Astrocyte (in vitro differentiated cells and primary cell): ENCODE measurements around the gene CPN2. TPM values are rescaled to one million over a fixed set of nuclear protein-coding genes. Genes with fewer than 3 reads are reported as not detected.

Experiments
- DNase-seq: peaks from one replicate; pipeline ENCODE4 v3.0.0-alpha.2; 2010; ENCODE audit warnings: low read depth
- FAIRE-seq: peaks from 2 replicates; lab custom pipeline; 2011; peaks lifted over from hg19 to GRCh38; lab: Jason Lieb, UNC
- H2AFZ ChIP-seq: 2 replicates; pipeline ENCODE4 v1.6.0; 2012; ENCODE audit warnings: low read depth, low read length, inconsistent platforms
- H3K27ac ChIP-seq: 2 replicates; pipeline ENCODE4 v1.5.1; 2011; ENCODE audit warnings: low read depth, low read length, inconsistent platforms
- H3K27me3 ChIP-seq: 2 replicates; pipeline ENCODE4 v1.6.0; 2011; ENCODE audit warnings: low read length, inconsistent platforms; ENCODE audit not compliant: insufficient read depth
- H3K36me3 ChIP-seq: 2 replicates; pipeline ENCODE4 v1.5.1; 2011; ENCODE audit warnings: low read length, inconsistent platforms; ENCODE audit not compliant: insufficient read depth
- H3K4me1 ChIP-seq: 2 replicates; pipeline ENCODE4 v1.5.1; 2011; ENCODE audit warnings: low read length, inconsistent platforms; ENCODE audit not compliant: insufficient read depth
- H3K4me2 ChIP-seq: 2 replicates; pipeline ENCODE4 v1.6.0; 2012; ENCODE audit warnings: low read length, inconsistent platforms
- H3K4me3 ChIP-seq: 2 replicates; pipeline ENCODE4 v1.5.1; 2011; ENCODE audit warnings: low read depth, mild to moderate bottlenecking, low read length, inconsistent platforms; ENCODE audit not compliant: insufficient read depth
- H3K79me2 ChIP-seq: 2 replicates; pipeline ENCODE4 v1.6.0; 2012; ENCODE audit warnings: mild to moderate bottlenecking, low read length, inconsistent platforms; ENCODE audit not compliant: insufficient read depth
- H3K9ac ChIP-seq: 2 replicates; pipeline ENCODE4 v1.6.0; 2012; ENCODE audit warnings: mild to moderate bottlenecking, low read length, inconsistent platforms
- H3K9me3 ChIP-seq: 2 replicates; pipeline ENCODE4 v1.5.1; 2012; ENCODE audit warnings: low read depth, mild to moderate bottlenecking, low read length, inconsistent platforms; ENCODE audit not compliant: insufficient read depth
- H4K20me1 ChIP-seq: 2 replicates; pipeline ENCODE4 v1.6.0; 2012; ENCODE audit warnings: low read length, inconsistent platforms; ENCODE audit not compliant: insufficient read depth
- H3K27ac Mint-ChIP-seq: one replicate; pipeline ENCODE4 v1.8.0; 2021; ENCODE audit warnings: mild to moderate bottlenecking, mixed read lengths; ENCODE audit not compliant: unreplicated experiment
- H3K27me3 Mint-ChIP-seq: one replicate; pipeline ENCODE4 v1.8.0; 2021; ENCODE audit warnings: low read depth, mixed read lengths; ENCODE audit not compliant: unreplicated experiment
- H3K36me3 Mint-ChIP-seq: one replicate; pipeline ENCODE4 v1.8.0; 2021; ENCODE audit warnings: low read depth, mixed read lengths; ENCODE audit not compliant: unreplicated experiment
- H3K4me1 Mint-ChIP-seq: one replicate; pipeline ENCODE4 v1.8.0; 2021; ENCODE audit warnings: low read depth, mixed read lengths; ENCODE audit not compliant: unreplicated experiment
- H3K4me3 Mint-ChIP-seq: one replicate; pipeline ENCODE4 v1.8.0; 2021; ENCODE audit warnings: mild to moderate bottlenecking, moderate library complexity, mixed read lengths; ENCODE audit not compliant: unreplicated experiment
- H3K9me3 Mint-ChIP-seq: one replicate; pipeline ENCODE4 v1.8.0; 2021; ENCODE audit warnings: mild to moderate bottlenecking, mixed read lengths; ENCODE audit not compliant: unreplicated experiment
- CTCF ChIP-seq: IDR thresholded peaks from 2 replicates; pipeline ENCODE4 v1.5.1; 2011; ENCODE audit warnings: low read depth, mild to moderate bottlenecking, inconsistent platforms, low read length, moderate library complexity; ENCODE audit not compliant: insufficient read depth
- EZH2 ChIP-seq: IDR thresholded peaks from 2 replicates; pipeline ENCODE4 v1.6.1; 2012; ENCODE audit warnings: mild to moderate bottlenecking, low read length, inconsistent platforms; ENCODE audit not compliant: insufficient read depth
- total RNA-seq: library from RNA; stranded (reverse); gene quantifications from 2 replicates; pipeline ENCODE4 v1.2.1, GENCODE V29; 2021

Gene CPN2
- total RNA-seq, 1 donor from 2014 or later, result not detected

DNA sequence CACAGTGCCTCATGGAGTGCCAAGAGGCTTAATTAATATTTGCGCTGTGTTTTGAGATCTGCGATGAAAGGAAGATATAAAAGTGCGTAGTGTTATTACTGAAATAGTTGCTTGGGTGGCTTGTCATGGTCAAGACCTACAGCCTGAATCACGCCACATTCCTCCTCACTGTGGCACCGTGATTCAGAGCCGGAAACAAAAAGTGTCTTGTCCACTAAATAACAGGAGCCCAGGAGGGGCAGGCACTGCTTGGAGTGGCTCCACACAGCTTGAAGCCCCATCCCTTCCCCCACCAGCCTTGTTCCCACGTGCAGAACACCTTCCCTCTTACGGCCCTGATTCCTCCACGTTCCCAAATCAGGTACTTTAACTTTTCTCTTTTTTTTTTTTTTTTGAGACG, 19.6 kb upstream of the CPN2 start:
- no peaks in the 10 kb centered on the region for H3K79me2 ChIP-seq
- Mint-ChIP-seq H3K36me3 (no peaks in the 10 kb centered on the region), H3K27me3 (peaks cover 20% of the 10 kb centered on the region), H3K4me1 (peaks cover 31% of the 10 kb centered on the region), H3K27ac (no peak overlapping the region), H3K4me3 (peak overlapping the region; percentile 50), H3K9me3 (no peaks in the 10 kb centered on the region)
- no peak overlapping the region for H3K4me3 ChIP-seq
- no peak overlapping the region for H2AFZ ChIP-seq
- H4K20me1 ChIP-seq, result no peaks in the 10 kb centered on the region
- H3K4me1 ChIP-seq, result peaks cover 25% of the 10 kb centered on the region
- FAIRE-seq (no peak), DNase-seq (no peak)
- no peaks in the 10 kb centered on the region for H3K36me3 ChIP-seq
- H3K9ac ChIP-seq, result no peak overlapping the region
- TF ChIP-seq EZH2 (no peak), CTCF (no peak)
- peaks cover 6% of the 10 kb centered on the region for H3K27me3 ChIP-seq
- H3K27ac ChIP-seq, result no peak overlapping the region
- no peaks in the 10 kb centered on the region for H3K9me3 ChIP-seq
- H3K4me2 ChIP-seq, result no peak overlapping the region

- Mint-ChIP-seq H3K4me1 (peaks cover 34% of the 10 kb centered on the region), H3K27me3 (peaks cover 20% of the 10 kb centered on the region), H3K4me3 (peak within 1 kb of the TSS; percentile 50), H3K9me3 (no peaks in the 10 kb centered on the region), H3K36me3 (no peaks in the 10 kb centered on the region), H3K27ac (no peak within 1 kb of the TSS)
- peak within 1 kb of the TSS; percentile 54 for H3K4me2 ChIP-seq
- H3K36me3 ChIP-seq, result no peaks in the 10 kb centered on the region
- peaks cover 33% of the 10 kb centered on the region for H3K4me1 ChIP-seq
- H3K9ac ChIP-seq, result no peak within 1 kb of the TSS
- H2AFZ ChIP-seq, result peak within 1 kb of the TSS; percentile 32
- H3K4me3 ChIP-seq, result no peak within 1 kb of the TSS
- H3K79me2 ChIP-seq, result no peaks in the 10 kb centered on the region
- no peaks in the 10 kb centered on the region for H3K9me3 ChIP-seq
- H3K27me3 ChIP-seq, result peaks cover 6% of the 10 kb centered on the region
- DNase-seq (peak; percentile 63), FAIRE-seq (no peak)
- H4K20me1 ChIP-seq, result no peaks in the 10 kb centered on the region
- no peak within 1 kb of the TSS for H3K27ac ChIP-seq
- no peak for TF ChIP-seq EZH2
- TF ChIP-seq CTCF, result no peak
Observed at GRCh38 chr3:194369522-194370279, 18.6 kb upstream of the CPN2 start, which contains the start of gene LRRC15. Gene LRRC15, minus strand, starts transcription at chr3:194369743. Its CDS starts 8,700 bp downstream, at chr3:194361043.

GRCh38 chr3:194368918-194369317, 17.8 kb upstream of the CPN2 start:
- Mint-ChIP-seq H3K4me3 (no peak overlapping the region), H3K27me3 (peaks cover 18% of the 10 kb centered on the region), H3K36me3 (no peaks in the 10 kb centered on the region), H3K4me1 (peaks cover 41% of the 10 kb centered on the region), H3K9me3 (no peaks in the 10 kb centered on the region), H3K27ac (no peak overlapping the region)
- peak overlapping the region; percentile 32 for H2AFZ ChIP-seq
- DNase-seq (no peak), FAIRE-seq (no peak)
- no peaks in the 10 kb centered on the region for H3K79me2 ChIP-seq
- TF ChIP-seq CTCF, result no peak
- no peak for TF ChIP-seq EZH2
- no peaks in the 10 kb centered on the region for H3K9me3 ChIP-seq
- H4K20me1 ChIP-seq, result no peaks in the 10 kb centered on the region
- peaks cover 6% of the 10 kb centered on the region for H3K27me3 ChIP-seq
- H3K36me3 ChIP-seq, result no peaks in the 10 kb centered on the region
- no peak overlapping the region for H3K4me3 ChIP-seq
- peak overlapping the region; percentile 54 for H3K4me2 ChIP-seq
- H3K4me1 ChIP-seq, result peaks cover 39% of the 10 kb centered on the region
- no peak overlapping the region for H3K27ac ChIP-seq
- no peak overlapping the region for H3K9ac ChIP-seq
